Amygdala (tissue), 56 donors: Measurements from ENCODE around the gene FGFRL1.

Source experiments
- DNase-seq, 56 donors: peaks; one replicate each; lab custom pipeline; 2025; lab: John Stamatoyannopoulos, UW

The FGFRL1 gene

DNA sequence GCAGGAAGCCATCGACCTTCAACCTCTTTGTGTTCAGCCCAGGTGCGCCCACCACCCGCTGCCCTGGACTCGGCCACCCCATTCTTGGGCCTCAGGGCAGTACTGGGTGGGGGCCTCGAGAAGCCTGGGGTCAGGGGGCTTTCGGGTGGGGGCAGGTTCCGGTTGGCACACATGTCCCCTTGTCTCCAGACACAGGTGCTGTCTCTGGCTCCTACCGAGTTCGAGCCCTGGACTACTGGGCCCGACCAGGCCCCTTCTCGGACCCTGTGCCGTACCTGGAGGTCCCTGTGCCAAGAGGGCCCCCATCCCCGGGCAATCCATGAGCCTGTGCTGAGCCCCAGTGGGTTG, 7.4 kb upstream of the FGFRL1 start:
- no peak for DNase-seq

DNA sequence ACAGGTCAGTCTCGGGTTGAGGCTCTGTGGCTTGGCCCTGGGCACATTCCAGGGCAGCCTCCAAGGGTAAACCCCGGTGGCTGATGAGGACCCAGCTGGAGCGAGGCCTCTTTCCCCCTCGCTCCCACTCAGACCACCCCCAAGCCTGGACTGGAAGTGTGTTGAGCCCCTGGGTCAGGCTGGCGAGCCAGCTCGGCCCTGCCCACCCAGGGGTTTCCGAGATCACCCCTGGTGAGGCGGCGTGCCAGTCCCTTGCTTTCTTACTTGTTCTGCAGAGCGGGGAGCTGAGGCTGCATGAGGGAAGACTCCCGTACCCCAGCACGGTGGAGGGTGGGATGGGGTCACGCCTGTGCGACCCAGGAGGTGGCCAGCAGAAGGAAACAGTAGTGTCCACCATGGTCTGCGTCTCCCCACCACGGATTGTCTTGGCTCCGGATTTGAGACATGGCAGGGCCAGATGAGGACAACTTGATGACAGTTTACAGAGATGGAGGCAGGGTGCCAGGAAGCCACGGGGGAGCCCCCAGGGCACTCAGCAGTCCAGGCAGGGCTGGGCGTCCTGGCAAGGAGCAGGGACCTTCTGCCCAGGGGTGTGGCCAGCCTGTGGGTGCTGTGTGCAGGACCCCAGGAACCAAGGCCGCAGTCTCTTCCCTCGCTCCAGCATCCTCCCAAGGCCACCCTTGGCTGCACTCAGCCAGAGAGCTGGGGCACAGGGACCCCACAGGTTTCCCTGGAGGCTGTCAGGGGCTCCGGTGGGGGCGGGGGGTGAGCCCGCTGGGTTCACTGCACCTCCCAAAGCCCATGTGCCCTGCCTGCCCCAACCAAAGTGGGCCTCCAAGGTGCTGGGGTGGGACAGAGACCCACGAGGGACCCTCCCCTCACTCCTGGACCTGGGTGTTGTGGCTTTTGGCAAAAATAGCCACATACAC, 6.6 kb upstream of the FGFRL1 start:
- DNase-seq: no peak

GRCh38 chr4:1006856-1007255, 4.6 kb upstream of the FGFRL1 start:
- DNase-seq: no peak

DNA sequence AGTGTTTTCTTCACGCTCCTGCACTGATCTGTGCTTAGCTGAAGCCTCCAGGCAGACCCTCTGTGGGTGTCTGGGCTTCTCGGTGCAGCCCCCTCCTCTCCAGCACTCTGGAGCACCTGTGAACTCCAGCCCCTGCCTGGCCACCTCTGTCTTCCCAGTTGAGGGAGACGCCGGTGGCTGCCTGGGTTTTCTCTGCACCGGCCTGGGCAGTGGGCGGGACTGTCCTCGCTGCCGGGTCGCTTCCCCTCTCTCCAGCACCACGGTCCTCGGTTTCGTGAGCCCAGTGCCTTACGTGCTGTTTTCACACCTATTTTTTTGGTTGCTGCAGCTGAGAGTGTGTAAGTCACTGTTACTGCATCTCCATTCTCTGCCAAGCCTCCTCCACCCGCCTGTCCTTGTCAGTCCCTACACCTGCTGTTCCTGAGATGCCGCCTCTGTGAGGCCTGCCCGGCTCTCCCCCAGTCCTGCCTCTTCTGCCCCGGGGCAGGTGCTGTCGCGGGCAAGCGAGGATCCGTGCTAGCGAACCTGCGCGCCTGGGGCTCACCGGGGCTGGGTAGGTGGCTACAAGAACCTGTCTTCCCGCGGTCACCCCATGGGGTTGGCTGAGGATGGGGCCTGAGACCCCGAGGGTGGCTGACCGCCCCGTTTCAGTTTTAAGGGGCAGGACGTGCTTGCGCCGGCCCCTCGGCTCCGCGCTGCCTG, 2.4 kb upstream of the FGFRL1 start:
- peak in 3 of 56 donors; percentile 19 to 40 (median 28) for DNase-seq

DNA sequence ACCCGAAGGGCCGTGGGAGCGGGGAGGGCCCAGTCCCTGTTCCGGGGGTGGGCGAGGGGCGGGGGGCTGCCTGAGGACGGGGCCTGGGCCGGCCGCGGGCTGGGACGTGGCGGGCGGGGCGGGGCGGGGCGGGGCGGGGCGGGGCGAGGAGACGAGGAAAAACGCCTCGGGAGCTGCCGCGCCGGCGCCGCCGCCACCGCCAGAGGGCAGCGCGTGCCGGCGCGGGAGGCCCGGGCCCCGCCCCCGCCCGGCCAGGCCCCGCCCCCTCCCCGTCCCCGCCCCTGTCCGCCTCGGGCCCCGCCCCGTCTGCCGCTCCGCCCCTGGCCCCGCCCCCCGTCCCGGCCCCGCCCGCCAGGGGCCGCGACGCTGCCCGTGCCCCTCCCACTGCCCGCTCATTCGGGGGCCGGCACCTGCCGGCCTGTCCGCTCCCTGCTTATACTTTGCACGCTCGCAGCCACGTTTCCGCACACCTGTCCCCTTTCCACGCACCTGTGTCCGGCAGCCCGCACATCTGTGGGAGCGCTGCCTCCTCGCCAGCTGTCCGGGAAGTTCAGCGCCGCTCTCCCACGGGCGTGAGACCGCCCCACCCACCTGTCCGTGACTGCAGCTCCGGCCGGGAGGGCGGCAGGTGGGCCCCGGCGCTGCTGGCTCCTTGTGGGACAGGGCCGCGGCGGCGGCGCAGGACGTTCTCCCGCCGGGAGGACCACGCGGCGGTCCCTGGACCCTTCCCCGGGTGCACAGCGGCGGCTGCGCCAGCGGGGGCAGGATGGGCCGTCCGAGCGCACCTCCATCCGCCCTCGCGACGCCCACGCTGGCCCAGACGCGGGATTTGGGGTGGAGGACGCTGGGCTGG, 1.7 kb upstream of the FGFRL1 start:
- peak in 41 of 56 donors; percentile 12 to 77 (median 48) for DNase-seq

- DNase-seq: peak in 1 of 56 donors; percentile 30
Observed at GRCh38 chr4:1010395-1011021, 918 bp upstream of the FGFRL1 start.

- DNase-seq: no peak
Observed at GRCh38 chr4:1011666-1012033, 224 bp downstream of the FGFRL1 start.

GRCh38 chr4:1012034-1012739, 761 bp downstream of the FGFRL1 start:
- DNase-seq: peak in 4 of 56 donors; percentile 22 to 53 (median 38)

- no peak for DNase-seq
Observed at GRCh38 chr4:1013225-1014073, 2.0 kb downstream of the FGFRL1 start.

DNA sequence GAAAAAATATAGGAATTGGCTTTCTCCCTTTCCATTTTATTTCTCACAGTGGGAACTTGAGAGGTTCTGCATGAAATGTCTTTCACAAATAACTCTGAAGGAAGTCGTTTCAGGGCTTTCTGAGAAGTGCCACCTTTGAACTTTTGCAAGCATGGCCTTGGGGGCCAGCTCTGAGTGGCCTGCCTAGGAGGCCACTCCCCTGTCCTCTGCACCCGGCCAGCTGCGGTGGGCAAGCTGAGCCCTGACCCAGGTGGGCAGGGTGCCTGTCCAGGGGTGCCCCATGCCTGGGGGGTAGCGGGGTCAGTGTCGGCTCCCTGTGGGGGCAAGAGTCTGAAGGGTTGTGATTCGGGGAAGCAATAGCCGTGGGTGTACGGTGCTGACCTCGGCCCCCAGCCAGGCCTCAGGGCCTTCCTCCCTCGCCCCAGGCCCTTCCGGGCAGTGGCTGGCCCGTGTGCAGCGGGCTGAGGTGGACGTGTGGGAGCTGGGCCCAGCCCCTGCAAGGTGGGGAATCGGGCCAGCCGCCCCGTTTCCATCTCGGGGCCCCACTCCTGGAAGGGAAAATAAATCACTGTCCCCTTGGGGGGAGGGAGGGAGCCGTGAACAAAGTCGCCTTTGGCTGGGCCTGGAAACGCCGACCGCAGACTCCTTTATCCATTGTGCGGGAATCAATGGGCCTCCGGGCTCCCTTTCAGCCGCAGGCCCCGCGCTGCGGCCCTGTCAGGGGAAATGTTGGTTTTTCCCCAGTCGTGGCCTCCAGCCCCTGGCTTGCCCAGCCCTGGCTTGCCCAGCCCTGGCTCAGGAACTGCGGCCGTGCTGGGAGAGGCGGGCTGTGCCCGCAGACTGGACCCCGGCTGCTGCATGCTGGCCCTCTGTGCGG, 3.1 kb downstream of the FGFRL1 start:
- peak in 54 of 56 donors; percentile 35 to 90 (median 75) for DNase-seq

GRCh38 chr4:1015179-1015578, 3.8 kb downstream of the FGFRL1 start:
- DNase-seq: peak in 11 of 56 donors; percentile 43 to 76 (median 62)

DNA sequence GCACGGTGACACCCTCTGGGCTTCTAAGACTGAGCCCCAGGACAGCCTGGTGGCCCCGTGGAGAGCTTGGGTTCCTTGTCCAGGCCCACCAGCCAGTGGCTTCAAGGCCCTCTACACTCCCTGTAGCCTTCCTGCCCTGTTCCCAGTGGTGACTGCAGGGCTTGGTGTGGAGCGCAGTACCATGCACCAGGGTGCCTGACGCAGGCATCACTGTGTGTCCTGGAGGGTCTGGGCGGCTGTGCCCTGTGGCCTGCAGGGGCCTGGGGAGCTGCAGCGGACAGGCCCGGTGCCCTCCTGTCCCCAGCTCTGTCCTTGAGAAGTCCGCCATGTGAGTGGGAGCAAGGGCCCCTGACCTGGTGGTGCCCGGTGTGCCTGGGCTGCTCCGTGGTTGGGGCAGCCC, 4.3 kb downstream of the FGFRL1 start:
- no peak for DNase-seq

- DNase-seq: no peak
Observed at GRCh38 chr4:1017211-1017610, 5.8 kb downstream of the FGFRL1 start.

DNA sequence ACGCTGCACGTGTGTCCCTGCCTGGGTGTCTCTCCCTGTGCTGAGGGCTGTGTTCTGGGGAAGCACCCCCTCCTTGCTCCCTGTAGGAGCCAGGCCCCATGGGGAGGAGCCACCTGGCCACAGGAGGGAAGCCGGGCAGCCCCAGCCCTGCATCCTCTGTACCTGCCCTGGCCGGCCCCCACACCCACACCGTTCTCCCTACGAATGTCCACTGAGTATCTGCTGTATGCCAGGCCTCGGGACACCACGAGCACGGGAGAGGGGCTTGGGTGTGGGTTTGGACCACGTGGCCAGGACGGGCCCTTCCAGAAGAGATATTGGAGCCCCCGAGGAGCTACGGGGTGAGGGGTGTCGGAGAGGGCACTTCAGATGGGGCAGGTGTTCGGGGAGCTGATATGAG, 6.3 kb downstream of the FGFRL1 start:
- DNase-seq: no peak

GRCh38 chr4:1018147-1019020, 7.0 kb downstream of the FGFRL1 start:
- no peak for DNase-seq

- DNase-seq: no peak
Observed at GRCh38 chr4:1019320-1019719, 7.9 kb downstream of the FGFRL1 start.
